NB4 (cell line): Measurements from ENCODE around the gene FAM3D.

Experiments used
- CTCF ChIP-seq: IDR thresholded peaks from one replicate; pipeline ENCODE4 v1.5.1; 2012; ENCODE audit warnings: low read depth, low read length
- MAX ChIP-seq: IDR thresholded peaks from 2 replicates; pipeline ENCODE4 v1.6.1; 2011; ENCODE audit warnings: low read depth, low read length
- MYC ChIP-seq: IDR thresholded peaks from 2 replicates; pipeline ENCODE4 v1.6.1; 2011; ENCODE audit warnings: low read depth, low read length
- POLR2A ChIP-seq: IDR thresholded peaks from 2 replicates; pipeline ENCODE4 v1.6.1; 2011; ENCODE audit warnings: mild to moderate bottlenecking; ENCODE audit not compliant: insufficient read length; ENCODE audit errors: extremely low read depth

GRCh38 chr3:58639001-58639400 lies 27.6 kb downstream of the FAM3D start:
- TF ChIP-seq CTCF (no peak), POLR2A (no peak), MAX (no peak), MYC (no peak)
